Osteocyte (in vitro differentiated cells): ENCODE data around the gene SMIM20. TPM values are rescaled to one million over a fixed set of nuclear protein-coding genes. Genes with fewer than 3 reads are reported as not detected.

Experiments used
- DNase-seq: peaks from one replicate; pipeline ENCODE4 v3.0.0; 2021; ENCODE audit warnings: mixed read lengths; ENCODE audit not compliant: unreplicated experiment; ENCODE audit errors: extremely low spot score
- H3K27ac Mint-ChIP-seq: one replicate; pipeline ENCODE4 v1.8.0; 2021; ENCODE audit warnings: mild to moderate bottlenecking, mixed read lengths; ENCODE audit not compliant: unreplicated experiment
- H3K27me3 Mint-ChIP-seq: one replicate; pipeline ENCODE4 v1.8.0; 2021; ENCODE audit warnings: mixed read lengths; ENCODE audit not compliant: unreplicated experiment
- H3K36me3 Mint-ChIP-seq: one replicate; pipeline ENCODE4 v1.8.0; 2021; ENCODE audit warnings: mixed read lengths; ENCODE audit not compliant: unreplicated experiment
- H3K4me1 Mint-ChIP-seq: one replicate; pipeline ENCODE4 v1.8.0; 2021; ENCODE audit warnings: mixed read lengths; ENCODE audit not compliant: unreplicated experiment
- H3K4me3 Mint-ChIP-seq: one replicate; pipeline ENCODE4 v1.8.0; 2021; ENCODE audit warnings: mild to moderate bottlenecking, moderate library complexity, mixed read lengths; ENCODE audit not compliant: unreplicated experiment
- H3K9me3 Mint-ChIP-seq: one replicate; pipeline ENCODE4 v1.8.0; 2021; ENCODE audit warnings: mixed read lengths; ENCODE audit not compliant: unreplicated experiment
- total RNA-seq: library from RNA; stranded (reverse); gene quantifications from 2 replicates; pipeline ENCODE4 v1.2.1, GENCODE V29; 2021
- TF ChIP-seq, protein P1 (sequence below): fragments of 200-600 bp; sonication (generic); IDR thresholded peaks from 2 replicates; pipeline ENCODE4 v1.5.0; 2021; ENCODE audit warnings: antibody characterized with exemption, mild to moderate bottlenecking, moderate library complexity

SMIM20 gene
- total RNA-seq, 1 donor from 2014 or later = 28.4 TPM

DNA sequence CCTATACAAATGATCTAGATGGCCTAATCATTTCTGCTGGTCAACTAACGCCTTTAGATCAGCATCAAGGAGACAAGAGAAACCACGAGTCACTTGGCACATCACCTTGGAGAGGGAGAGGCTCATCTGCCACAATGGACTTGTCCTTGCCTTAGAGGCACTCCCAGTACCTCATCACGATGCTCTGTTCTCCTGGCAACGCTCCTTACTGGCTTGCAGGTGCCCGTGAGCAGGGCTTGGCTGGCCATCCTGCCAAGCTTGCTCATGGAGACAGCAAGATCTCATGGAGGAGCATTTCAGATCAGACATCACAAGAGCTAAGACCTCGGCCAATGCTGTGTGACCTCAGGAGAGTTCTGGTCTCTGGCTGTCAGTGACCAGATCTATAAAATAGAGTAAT, 2.7 kb upstream of the SMIM20 start:
- H3K36me3 Mint-ChIP-seq = no peaks in the 10 kb centered on the region
- DNase-seq = no peak
- peaks cover 21% of the 10 kb centered on the region for H3K4me1 Mint-ChIP-seq
- H3K27ac Mint-ChIP-seq = no peak overlapping the region
- H3K9me3 Mint-ChIP-seq = peaks cover 6% of the 10 kb centered on the region
- no peak overlapping the region for H3K4me3 Mint-ChIP-seq
- no peaks in the 10 kb centered on the region for H3K27me3 Mint-ChIP-seq
- TF ChIP-seq, protein P1, sequence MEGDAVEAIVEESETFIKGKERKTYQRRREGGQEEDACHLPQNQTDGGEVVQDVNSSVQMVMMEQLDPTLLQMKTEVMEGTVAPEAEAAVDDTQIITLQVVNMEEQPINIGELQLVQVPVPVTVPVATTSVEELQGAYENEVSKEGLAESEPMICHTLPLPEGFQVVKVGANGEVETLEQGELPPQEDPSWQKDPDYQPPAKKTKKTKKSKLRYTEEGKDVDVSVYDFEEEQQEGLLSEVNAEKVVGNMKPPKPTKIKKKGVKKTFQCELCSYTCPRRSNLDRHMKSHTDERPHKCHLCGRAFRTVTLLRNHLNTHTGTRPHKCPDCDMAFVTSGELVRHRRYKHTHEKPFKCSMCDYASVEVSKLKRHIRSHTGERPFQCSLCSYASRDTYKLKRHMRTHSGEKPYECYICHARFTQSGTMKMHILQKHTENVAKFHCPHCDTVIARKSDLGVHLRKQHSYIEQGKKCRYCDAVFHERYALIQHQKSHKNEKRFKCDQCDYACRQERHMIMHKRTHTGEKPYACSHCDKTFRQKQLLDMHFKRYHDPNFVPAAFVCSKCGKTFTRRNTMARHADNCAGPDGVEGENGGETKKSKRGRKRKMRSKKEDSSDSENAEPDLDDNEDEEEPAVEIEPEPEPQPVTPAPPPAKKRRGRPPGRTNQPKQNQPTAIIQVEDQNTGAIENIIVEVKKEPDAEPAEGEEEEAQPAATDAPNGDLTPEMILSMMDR = no peak

DNA sequence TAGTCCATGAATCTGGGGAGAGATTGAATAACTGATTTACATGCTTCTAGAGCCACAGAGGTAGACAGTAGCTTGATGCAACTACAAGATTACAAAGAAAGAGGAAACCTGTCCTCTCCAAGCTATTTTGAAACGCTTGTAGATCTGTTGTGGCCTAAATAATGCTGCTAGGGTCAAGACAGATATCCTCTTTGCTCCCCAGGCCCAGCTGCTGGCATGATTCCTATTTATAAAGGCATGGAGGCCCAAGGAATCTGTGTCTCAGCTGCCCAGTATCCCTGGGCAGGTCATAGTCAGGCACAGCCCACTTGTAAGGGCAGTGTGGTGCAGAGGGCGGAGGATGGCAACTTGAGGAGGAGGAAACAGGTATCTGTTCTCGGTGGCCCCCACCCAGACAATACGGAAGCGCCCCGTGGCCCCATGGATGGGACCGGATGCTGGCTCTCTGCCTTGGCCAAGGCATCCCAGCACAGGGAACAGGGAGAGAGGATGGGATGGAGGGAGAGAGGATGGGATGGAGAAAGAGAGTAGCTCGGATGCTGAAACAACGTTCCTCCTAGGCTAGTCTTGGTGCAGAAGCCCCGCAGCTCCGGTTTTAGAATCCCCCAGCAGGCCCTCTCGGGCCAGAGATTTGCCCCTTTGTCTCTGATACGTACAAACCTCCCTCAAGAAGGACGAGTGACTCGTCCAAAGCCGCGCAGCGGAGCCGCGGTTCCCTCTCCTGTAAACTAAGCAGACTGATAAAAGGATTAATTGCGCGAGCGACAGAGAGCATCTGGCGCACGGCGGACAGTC, 767 bp upstream of the SMIM20 start:
- Mint-ChIP-seq H3K27ac (peak overlapping the region; percentile 94), H3K27me3 (no peaks in the 10 kb centered on the region), H3K4me1 (peaks cover 19% of the 10 kb centered on the region), H3K36me3 (no peaks in the 10 kb centered on the region), H3K4me3 (peak overlapping the region; percentile 93), H3K9me3 (peaks cover 6% of the 10 kb centered on the region)
- no peak for DNase-seq
- TF ChIP-seq, protein P1 = no peak

DNA sequence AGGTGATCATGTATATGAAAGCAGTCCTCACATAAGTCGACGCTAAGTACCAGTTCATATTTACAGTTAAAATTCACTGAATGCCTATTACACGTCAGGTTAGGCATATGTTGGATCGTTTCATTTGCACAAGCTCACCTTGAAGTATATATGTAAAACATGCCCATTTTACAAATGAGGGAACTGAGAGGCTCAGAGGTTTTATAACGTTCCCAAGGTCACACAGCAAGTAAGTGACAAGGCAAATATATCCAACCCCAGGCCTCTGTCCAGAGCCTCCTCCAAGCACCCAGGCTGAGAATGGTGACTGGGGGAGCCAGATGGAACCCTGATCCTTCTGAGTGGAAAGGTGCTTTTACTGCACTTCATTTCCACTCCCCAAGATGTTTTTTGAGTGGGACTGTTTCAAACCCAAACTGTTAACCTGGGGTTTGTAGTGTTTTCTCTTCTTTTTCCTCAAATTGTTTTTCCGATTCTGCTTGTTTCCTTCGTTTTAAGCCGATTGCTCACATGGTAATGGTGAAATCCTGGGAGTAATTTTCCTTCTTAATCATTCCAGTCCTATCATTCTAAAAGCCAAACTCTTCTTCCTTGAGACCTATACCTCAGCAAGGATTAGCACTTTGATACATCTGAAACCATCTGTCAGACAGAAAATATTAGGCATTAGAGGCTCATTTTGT, 791 bp downstream of the SMIM20 start:
- Mint-ChIP-seq H3K36me3 (no peaks in the 10 kb centered on the region), H3K27ac (peak overlapping the region; percentile 94), H3K4me1 (peaks cover 17% of the 10 kb centered on the region), H3K4me3 (peak overlapping the region; percentile 93), H3K27me3 (no peaks in the 10 kb centered on the region), H3K9me3 (no peaks in the 10 kb centered on the region)
- TF ChIP-seq, protein P1 = no peak
- DNase-seq = no peak

GRCh38 chr4:25915353-25915705, 1.3 kb downstream of the SMIM20 start:
- no peaks in the 10 kb centered on the region for H3K36me3 Mint-ChIP-seq
- TF ChIP-seq, protein P1 = no peak
- peaks cover 19% of the 10 kb centered on the region for H3K4me1 Mint-ChIP-seq
- H3K27ac Mint-ChIP-seq = no peak overlapping the region
- H3K9me3 Mint-ChIP-seq = no peaks in the 10 kb centered on the region
- no peaks in the 10 kb centered on the region for H3K27me3 Mint-ChIP-seq
- peak overlapping the region; percentile 93 for H3K4me3 Mint-ChIP-seq
- no peak for DNase-seq

GRCh38 chr4:25916870-25917269, 2.9 kb downstream of the SMIM20 start:
- no peak overlapping the region for H3K4me3 Mint-ChIP-seq
- no peak for DNase-seq
- H3K9me3 Mint-ChIP-seq = no peaks in the 10 kb centered on the region
- H3K36me3 Mint-ChIP-seq = peaks cover 5% of the 10 kb centered on the region
- no peak overlapping the region for H3K27ac Mint-ChIP-seq
- H3K27me3 Mint-ChIP-seq = no peaks in the 10 kb centered on the region
- TF ChIP-seq, protein P1 = no peak
- peaks cover 19% of the 10 kb centered on the region for H3K4me1 Mint-ChIP-seq
